ENCODE results near the gene FAM3B. TPM values are rescaled to one million over a fixed set of nuclear protein-coding genes. Genes with fewer than 3 reads are reported as not detected.

FAM3B gene
- total and polyA plus RNA-seq, 2 experiments from 2014 or later = not detected

GRCh38 chr21:41373763-41374162 is 57.2 kb downstream of the FAM3B start:
- H3K27me3 ChIP-seq = peaks cover 12% of the 10 kb centered on the region
- H3K9me3 ChIP-seq (ENCODE audit: low read depth) = no peaks in the 10 kb centered on the region
- no peaks in the 10 kb centered on the region for H3K4me1 ChIP-seq (ENCODE audit: low read depth)
- H3K27ac ChIP-seq = no peak overlapping the region
- no peak overlapping the region for H3K4me3 ChIP-seq
- H3K36me3 ChIP-seq = no peaks in the 10 kb centered on the region
- TF ChIP-seq CTCF (IDR thresholded peaks at IDR 0.05; ENCODE audit: low read depth, low read length) = no peak
- DNase-seq (ENCODE audit: low read depth in 1 of 2, low spot score in 1 of 2) = no peak

DNA sequence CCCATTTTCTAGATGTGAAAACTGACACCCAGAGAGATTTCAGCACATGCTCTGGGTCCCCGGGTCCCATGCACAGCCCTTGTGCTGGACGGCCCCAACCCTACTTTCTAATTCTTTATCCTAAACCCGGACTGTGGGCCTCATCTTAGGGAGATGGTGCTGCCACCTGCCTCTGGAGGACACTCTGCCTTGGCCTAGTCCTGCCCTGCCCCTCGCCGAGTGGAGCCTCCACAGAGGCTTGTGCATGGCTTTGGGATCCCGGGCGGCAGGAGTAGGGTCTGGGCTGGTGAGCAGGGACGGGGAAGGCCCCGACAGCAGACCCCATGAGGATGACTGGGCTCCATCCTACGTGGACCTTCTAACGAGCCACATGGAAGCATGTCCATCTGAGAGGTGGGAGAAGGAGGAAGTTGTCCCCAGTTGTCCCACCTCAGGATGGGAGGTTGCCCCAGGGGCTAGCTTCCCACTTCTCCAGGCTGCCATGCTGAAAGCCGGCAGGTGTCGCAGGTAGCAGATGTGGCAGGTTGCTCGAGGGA is 57.6 kb downstream of the FAM3B start:
- Histone ChIP-seq H3K4me3 (no peak overlapping the region), H3K4me1 (ENCODE audit: low read depth) (no peaks in the 10 kb centered on the region), H3K36me3 (no peaks in the 10 kb centered on the region), H3K27ac (no peak overlapping the region), H3K9me3 (ENCODE audit: low read depth) (no peaks in the 10 kb centered on the region), H3K27me3 (peaks cover 9% of the 10 kb centered on the region)
- no peak for DNase-seq (ENCODE audit: low read depth in 1 of 2, low spot score in 1 of 2)
- TF ChIP-seq CTCF (IDR thresholded peaks at IDR 0.05; ENCODE audit: low read depth, low read length) = no peak

DNA sequence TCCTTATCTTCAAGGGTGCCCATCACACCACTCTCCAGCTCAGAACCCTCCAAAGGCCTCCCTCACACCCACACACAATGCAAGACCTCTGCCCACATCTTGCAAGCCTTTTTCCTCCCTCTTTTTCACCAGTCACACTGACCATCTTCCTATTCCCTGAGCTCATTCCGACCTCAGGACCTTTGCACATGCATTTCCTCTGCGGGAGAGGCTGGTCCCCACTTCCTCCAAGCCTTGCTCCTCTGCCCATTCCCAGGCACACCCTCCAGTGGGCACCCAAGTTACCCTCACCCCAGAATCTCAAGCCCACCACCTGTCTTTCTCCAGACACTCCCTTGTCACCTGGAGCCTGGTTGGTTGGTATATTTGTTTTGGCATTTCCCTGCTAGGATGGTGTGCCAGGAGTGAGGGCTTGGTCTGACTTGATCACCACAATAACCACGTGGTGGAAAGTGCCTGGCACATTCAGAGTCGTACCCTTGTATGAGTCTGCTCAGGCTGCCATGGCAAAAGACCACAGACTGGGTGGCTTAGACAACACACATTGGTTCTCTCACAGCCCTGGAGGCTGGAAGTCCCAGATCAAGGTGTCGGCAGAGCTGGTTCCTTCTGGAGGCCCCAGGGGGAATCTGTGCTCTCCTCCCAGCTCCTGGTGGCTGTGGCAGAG is 58.4 kb downstream of the FAM3B start:
- H3K36me3 ChIP-seq = no peaks in the 10 kb centered on the region
- peaks cover under 1% of the 10 kb centered on the region for H3K27me3 ChIP-seq
- no peaks in the 10 kb centered on the region for H3K4me1 ChIP-seq (ENCODE audit: low read depth)
- DNase-seq (ENCODE audit: low read depth in 1 of 2, low spot score in 1 of 2) = no peak
- H3K27ac ChIP-seq = no peak overlapping the region
- no peak for TF ChIP-seq CTCF (IDR thresholded peaks at IDR 0.05; ENCODE audit: low read depth, low read length)
- no peaks in the 10 kb centered on the region for H3K9me3 ChIP-seq (ENCODE audit: low read depth)
- no peak overlapping the region for H3K4me3 ChIP-seq

- no peaks in the 10 kb centered on the region for H3K36me3 ChIP-seq
- DNase-seq (ENCODE audit: low read depth in 1 of 2, low spot score in 1 of 2) = no peak
- H3K4me3 ChIP-seq = no peak overlapping the region
- no peaks in the 10 kb centered on the region for H3K27me3 ChIP-seq
- no peak overlapping the region for H3K27ac ChIP-seq
- TF ChIP-seq CTCF (IDR thresholded peaks at IDR 0.05; ENCODE audit: low read depth, low read length) = no peak
- no peaks in the 10 kb centered on the region for H3K4me1 ChIP-seq (ENCODE audit: low read depth)
- no peaks in the 10 kb centered on the region for H3K9me3 ChIP-seq (ENCODE audit: low read depth)
Measured at GRCh38 chr21:41375875-41376274, 59.3 kb downstream of the FAM3B start.

DNA sequence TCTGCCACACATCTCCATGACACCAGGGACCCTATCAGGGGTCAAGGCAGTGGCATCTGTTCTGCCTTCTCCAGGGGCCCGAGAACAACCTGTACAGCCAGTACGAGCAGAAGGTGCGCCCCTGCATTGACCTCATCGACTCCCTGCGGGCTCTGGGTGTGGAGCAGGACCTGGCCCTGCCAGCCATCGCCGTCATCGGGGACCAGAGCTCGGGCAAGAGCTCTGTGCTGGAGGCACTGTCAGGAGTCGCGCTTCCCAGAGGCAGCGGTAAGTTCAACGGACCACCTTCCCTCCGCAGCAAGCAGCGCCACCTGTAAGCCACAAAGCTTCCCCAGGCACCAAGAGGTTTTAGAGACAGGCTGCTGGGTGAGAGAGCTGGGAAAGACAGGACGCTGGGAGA is 61.1 kb downstream of the FAM3B start:
- Histone ChIP-seq H3K27ac (no peak overlapping the region), H3K36me3 (no peaks in the 10 kb centered on the region), H3K4me1 (ENCODE audit: low read depth) (no peaks in the 10 kb centered on the region), H3K27me3 (no peaks in the 10 kb centered on the region), H3K9me3 (ENCODE audit: low read depth) (no peaks in the 10 kb centered on the region), H3K4me3 (no peak overlapping the region)
- TF ChIP-seq CTCF (IDR thresholded peaks at IDR 0.05; ENCODE audit: low read depth, low read length) = no peak
- no peak for DNase-seq (ENCODE audit: low read depth in 1 of 2, low spot score in 1 of 2)

All from cardiac muscle cell (in vitro differentiated cells and primary cell).